NOMO-1 treated with DMSO at 0.1 percent for 48 hours (cell line): ENCODE measurements around the gene S100P.

Source experiments
- DNase-seq: peaks from one replicate; lab custom pipeline; 2025; ENCODE audit not compliant: unreplicated experiment; lab: John Stamatoyannopoulos, UW

The S100P gene

DNA sequence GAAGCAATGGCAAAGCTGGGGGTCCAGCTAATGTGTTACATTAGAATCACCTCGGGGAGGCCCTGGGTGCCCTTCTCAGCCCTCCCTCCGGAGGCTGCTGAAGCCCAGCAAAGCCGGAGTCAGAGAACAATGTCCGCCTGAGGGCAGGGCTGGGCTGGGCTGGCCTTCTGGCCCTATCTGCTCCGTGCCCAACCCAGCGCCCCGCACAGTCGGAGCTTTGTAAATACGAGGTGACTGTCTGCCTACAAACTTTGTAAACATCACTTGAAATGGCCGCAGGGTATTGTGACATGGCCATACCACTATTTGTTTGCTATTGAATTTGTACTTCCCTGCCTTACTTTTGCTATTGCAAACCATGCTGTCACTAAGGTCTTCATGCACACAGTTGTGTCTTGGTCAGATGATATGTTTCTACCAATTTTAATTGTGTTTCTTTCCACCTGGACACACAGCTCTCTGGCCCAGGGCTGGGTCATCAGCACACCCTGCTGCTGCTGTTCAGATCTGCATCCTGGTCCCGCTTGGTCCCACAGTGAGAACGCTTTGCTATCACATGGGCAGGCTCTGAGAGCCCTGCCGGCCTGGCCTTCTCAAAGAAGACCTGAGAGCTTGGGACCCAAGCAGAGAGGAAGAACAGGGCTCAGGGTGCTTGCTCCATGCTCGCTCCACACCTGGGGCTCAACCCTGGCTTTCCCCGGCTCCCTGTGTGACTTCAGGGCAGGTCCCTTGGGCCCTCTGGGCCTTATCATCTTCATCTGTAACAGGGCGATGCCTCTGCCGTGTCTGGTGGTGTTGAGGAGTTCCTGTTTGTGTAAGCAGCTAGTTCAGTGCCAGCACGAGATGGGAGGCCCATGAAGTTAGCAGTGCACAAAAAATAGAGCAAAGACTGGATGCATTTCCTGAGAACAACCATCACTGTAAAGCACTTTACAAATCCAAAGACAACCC lies 2.3 kb downstream of the S100P start:
- DNase-seq: peak; percentile 33

DNA sequence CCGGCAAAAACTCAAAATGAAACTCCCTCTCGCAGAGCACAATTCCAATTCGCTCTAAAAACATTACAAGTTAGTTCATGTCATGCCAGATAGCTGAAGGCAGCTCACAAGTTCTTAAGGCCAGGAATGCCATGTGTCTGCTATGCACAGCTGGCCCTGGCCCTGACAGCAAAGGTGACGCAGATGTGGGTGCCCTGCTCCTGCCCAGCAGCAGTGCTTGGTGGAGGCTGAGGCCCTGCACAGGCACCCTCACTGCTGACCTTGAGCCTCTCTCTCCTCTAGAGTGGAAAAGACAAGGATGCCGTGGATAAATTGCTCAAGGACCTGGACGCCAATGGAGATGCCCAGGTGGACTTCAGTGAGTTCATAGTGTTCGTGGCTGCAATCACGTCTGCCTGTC lies 2.9 kb downstream of the S100P start:
- no peak for DNase-seq

DNA sequence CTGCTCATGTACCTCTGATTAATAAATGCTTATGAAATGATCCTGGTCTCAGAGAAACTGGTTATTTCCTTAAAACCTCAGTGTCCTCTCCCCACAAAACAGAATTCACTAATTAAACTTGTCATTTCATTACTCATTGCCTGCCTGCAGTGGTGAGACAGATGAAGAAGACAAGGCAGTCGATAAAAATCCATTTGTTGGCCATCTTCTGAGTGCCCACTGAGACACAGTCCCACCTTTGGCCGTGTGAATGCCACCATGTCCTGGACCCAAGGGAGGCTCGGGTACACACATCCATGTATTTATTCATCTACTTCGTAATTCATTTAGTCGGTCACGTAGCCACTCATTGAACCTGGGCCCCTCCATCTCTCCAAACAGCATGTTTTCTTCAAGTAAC lies 3.5 kb downstream of the S100P start:
- DNase-seq: no peak

DNA sequence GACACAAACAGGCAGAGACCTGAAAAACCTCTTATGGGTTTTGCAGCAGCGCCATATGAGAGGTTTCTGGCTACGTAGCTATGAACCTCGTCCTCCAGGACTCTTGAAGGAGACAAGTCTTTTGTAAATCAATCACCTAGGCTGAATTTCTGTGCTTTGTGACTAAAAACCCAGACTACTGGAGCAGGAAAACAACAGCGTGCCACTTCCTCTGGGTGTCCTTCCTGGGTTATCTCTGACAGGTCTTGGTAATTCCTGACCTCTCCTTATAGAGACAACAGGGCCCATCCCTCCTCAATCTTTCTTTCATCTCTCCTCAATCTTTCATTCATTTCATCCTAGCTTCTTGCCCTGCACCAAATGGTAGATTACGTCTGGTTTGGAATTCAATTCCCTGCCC lies 5.7 kb downstream of the S100P start:
- DNase-seq: no peak

DNA sequence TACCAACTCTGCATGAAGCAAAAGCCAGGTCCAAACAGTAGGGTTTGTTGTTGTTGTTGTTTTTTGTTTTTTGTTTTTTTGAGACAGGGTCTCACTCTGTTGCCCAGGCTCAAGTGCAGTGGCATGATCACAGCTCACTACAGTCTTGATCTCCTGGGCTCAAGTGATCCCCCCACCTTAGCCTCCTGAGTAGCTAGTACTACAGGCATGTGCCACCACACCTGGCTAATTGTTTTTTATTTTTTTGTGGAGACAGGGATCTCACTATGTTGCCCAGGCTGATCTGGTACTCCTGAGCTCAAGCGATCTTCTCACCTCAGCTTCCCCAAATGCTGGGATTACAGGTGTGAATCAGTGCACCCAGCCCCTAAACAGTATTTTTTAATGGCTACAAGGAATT lies 6.2 kb downstream of the S100P start:
- DNase-seq: no peak

DNA sequence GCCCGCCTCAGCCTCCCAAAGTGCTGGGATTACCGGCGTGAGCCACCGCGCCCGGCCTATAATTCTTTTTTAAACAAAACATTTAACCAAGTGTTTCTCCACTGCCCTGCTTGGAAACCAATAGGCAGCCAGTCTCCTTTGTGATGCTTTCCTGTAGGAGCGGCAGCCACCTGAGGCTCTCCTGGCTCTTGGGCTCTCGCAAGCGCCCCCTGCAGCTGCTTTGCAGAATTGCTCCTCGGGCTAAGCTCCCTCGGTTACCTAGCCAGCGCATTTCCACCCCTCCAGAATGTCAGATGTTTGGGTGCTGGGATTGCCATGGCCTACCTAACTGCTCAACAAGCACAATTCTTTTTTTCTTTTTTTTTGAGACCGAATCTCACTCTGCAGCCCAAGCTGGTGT lies 7.7 kb downstream of the S100P start:
- no peak for DNase-seq

DNA sequence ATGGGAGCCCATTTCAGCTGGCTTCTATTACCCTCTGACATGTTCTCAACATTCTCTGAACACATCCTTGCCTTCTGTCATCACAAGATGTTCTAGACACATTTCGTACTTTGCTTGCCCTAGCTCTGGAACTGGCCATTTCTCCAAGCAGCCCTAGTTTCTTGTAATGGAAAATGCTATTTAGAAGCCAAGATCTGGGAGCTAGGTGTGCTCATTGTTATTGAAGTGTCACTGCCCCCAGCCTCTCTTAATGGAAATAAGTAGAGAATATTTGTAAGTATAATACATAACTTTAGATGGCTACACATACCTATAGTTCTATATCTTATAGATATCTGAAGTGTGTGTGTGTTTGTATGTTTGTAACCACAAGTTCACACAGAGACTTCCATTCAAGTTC lies 9.1 kb downstream of the S100P start:
- DNase-seq: no peak

DNA sequence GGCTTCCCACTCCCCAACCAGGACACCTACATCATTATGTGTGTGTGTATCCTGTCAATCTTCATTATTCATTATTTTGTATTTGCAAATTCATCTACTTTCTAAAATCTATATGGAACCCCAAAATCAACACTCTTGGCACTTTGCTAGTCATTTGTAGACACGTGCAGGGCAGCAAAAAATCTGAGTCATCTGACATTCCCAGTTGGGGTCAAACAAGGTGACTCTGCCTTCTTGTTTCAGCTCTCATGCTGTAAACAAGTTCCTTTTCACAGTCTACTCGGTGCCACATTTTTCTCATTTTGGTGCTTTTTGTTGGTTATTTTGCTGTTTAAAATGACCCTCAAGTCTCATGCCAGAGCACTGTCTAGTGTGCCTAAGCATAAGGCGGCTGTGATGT lies 10.1 kb downstream of the S100P start:
- DNase-seq: no peak

DNA sequence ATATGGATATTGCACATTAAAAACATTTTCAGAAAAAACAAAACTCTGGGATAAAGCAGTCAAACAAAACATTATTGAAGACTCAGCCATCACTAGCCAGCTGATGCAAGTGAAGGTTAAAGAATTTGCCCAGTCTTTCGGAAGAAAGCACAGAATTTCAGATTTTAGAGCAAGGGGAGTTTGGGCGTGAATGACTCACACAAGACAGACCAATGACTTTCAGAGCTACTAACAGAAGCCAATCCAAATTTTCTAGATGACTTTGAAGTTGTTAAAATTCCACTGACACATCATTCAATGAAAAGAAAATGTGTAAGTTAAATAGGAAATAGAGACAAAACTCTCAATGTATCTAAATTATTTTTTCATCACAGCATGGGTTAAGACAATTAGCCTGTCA lies 12.0 kb downstream of the S100P start:
- DNase-seq: no peak

DNA sequence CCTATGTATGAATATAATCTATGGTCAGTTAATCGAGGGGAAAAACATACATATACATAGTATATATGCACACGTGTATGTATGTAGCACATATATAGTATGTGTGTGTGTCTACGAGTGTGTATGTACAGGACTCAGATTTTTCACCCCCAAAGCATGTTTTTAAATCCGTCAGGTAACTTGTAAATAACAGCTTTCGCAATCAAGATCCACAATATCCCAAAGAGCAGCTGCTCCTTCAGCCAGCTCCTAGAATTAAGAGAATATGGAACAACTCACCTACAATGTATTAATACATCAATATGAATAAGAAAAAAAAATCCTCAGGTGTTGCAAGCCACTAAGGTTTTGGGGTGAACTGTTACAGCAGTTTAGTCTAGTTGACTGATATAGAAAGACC lies 12.5 kb downstream of the S100P start:
- DNase-seq: no peak

DNA sequence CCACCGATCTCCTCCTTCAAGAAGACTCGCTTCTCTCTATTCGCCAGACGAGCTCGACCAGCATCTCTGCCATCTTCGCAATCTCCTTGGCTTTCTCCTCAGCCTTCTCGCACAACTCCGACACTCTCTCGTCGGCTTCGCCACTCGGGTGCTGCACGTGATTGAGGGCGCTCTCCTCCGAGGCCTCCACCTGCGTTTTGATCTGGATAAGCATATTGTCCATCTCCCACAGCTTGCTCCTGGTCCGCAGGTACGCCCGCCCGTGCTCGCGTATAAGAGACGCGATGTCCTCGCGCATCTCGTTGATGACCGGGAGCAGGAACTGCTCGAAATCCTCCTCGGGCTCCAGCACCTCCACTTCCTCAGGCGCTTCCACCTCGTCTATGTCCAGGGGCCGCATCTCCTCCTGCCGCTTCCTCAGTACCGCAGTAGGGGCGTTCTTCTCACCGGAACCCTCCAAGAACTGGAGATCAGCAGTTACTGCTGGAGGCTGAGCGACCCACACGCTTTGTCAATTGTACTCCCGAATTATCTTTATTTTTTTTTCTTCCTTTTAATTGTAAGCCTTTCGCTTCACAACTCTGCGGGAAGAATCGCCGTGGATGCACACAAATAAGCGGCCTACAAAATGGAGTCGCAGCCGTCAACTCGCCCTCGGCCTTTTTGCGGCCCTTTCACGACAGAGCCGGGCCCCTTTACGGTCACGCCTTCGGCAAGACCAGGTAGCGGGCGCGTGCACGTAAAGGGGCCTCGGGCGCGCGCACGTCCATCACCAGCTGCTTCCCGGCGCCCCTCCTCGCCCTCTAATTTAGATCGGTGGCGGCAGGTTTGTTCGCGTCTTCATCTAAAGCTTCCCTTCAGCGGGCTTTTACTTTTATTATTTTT lies 15.8 kb downstream of the S100P start, which contains the start of gene MRFAP1L1:
Gene MRFAP1L1 (minus strand): TSS at position 636 of the 885 bp plus-strand sequence. CDS start 236 bp downstream, at position 400.
- DNase-seq: peak; percentile 98

DNA sequence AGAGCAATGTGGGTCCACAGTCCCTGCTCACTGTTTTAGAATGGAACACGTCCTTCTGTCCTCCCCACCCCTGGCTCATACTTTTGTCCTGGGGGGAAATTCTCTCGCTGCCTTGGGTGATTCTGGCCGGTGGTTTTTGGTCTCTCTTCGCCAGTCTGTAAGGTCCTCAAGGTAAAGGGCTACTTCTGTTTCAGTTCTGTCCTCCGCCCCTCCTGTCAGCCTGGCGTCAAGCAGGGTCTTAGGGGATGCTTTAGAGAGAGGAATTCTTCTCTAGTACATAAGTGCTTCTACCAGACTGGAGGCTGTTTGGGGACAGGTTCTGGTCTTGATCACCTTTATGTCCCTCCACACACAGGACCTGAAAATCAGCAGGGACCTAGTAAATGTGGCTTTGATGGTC lies 16.6 kb downstream of the S100P start:
- DNase-seq: no peak

DNA sequence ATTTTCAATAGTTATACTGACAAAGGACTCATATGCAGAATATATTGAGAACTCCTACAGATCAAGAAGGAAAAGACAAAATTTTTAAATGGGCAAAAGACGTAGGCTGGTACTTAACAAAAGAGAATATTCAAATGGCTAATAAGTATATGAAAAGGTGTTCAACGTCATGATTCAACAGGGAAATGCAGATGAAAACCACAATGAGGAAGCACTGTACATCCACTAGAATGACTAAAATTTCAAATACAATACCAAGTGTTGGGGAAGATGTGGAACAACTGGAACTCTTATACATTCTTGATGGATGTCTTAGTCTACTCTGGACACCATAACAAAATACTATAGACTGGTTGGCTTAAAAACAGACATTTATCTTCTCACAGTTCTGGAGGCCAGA lies 17.3 kb downstream of the S100P start:
- DNase-seq: peak; percentile 32

DNA sequence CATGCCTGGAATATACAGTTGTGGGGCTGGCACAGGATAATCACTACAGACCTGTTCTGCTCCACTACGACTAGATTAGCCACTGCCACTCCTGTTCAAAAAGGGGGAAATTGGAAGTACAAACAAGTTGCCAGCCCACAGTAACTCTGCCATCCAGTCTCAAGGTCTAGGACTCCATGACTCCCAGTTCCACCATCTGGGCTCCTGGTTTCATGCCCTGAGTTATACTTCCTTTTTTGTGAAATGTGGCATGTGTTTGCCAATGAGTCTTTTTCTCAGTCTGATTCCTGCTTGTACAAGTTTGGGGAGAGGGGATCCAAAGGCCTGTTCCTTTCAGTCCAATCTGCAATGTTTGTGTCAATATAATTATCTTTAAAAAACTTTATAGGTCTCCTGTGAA lies 21.3 kb downstream of the S100P start:
- no peak for DNase-seq

DNA sequence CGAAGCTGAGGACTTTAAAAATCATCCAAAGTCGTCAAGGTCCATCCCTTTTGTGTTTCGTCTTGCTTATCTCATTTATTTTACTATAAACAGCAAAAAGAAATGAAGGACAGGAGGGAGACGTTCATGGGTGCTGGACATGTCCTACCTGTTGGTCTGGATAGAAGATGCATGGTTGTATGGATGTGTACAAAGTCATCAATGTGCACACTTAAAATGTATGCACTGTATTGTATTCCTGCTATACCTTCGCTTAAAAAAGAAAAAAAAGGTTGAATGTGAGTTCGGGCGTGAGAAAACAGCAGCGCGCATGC lies 22.0 kb downstream of the S100P start:
- no peak for DNase-seq

DNA sequence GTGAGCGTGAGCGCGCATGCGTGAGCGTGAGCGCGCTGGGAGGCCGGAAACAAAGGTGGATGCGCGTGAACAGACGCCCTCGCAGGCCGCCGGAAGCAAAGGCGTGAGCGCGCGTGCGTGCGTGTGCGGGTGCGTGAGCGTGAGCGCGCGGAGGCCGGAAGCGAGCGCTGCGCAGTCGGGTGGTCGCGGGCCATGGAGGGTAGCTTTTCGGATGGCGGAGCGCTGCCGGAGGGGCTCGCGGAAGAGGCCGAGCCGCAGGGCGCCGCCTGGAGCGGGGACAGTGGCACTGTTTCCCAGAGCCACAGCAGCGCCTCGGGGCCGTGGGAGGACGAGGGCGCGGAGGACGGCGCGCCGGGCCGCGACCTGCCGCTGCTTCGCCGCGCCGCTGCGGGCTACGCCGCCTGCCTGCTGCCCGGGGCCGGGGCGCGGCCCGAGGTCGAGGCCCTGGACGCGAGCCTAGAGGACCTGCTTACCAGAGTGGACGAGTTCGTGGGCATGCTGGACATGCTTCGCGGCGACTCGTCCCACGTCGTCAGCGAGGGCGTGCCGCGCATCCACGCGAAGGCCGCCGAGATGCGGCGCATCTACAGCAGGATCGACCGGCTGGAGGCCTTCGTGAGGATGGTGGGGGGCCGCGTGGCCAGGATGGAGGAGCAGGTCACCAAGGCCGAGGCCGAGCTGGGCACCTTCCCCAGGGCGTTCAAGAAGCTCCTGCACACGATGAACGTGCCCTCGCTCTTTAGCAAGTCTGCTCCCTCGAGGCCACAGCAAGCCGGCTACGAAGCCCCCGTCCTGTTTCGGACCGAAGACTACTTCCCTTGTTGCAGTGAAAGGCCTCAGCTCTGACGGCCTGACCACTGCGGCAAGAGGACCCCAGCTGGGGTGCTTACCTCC lies 22.6 kb downstream of the S100P start, which contains the start of gene BLOC1S4:
Gene BLOC1S4 (plus strand): TSS at position 157 of the 894 bp plus-strand sequence. CDS start 36 bp downstream, at position 193.
- DNase-seq: peak; percentile 78

DNA sequence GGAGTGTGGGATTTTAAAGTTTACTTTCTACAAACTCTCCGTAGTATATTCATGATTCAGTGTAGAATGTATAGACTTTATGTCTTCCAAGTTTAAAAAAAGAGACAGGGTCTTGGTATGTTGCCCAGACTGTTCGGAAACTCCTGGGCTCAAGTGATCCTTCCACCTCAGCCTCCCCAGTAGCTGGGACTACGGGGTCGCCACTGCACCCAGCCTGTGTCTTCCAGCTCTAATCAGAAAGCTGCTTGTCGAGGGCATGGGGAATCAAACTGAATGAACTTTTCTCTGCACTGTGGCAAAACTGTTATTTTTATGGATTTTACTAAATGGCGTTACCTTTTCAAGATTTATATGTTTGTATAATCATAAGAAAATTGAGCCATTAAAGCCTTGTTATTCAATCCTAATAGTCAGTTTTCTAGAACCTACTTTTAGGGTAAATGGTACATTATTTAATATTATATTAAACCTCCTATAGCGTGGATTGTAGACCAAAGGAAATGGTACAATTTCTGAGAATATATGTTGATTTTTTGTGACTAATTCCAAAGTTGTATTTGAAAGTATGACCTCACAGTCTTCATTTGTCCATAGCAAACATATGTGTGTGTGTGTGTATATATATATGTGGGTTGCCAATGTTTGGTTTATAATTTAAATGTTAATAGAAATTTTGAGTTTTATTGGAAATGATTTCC lies 23.4 kb downstream of the S100P start:
- no peak for DNase-seq

DNA sequence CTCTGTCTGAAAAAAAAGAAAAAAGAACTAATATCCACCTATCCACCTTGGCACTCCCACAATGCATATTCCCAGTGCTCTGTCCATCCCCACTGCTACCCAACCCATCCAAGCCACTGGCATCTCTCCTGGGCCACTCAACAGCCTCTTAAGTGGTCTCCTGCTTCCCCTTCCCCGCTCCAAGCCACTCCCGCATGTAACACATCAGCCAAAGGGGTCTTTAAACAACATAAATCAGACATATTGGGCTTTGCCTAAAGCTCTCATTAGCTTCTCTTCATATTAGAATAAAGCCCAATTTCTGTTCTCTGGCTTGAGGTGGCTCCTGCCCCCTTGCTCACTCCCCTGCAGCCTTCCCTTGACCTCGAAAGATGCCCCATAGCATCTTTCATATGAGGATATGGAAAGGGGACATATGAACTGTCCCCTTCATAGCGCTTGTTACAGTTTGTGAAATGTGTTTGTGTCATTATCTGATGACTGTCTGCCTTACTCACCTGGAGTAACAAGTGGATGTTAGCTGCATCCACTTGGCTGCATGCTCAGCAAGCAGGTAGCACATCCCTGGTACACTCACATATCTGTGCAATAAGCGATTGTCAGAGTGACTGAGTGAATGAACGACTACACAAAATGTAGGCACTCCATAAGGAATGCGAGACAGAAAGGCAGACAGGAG lies 25.4 kb downstream of the S100P start:
- DNase-seq: no peak

DNA sequence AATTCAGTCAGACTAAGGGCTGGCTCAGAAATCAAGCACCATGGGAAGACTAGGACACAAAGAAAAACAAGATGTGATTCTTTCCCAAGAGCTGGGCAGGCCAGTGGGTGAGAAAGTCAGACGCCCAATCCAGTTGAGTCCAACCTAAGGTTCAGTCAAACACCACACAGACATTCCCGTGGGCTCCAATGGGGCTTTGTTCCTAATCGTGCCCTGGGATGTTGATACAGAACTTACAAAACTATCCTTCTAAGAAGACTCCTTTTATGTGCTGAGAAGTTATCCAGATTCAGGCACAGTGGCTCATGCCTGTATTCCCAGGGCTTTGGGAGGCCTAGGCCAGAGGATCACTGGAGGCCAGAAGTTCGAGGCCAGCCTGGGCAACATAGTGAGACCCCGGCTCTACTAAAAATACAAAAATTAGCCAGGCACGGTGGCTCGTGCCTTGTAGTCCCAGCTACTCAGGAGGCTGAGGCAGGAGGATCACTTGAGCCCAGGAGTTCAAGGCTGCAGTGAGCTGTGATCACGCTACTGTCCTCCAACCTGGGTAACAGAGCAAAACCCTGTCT lies 26.0 kb downstream of the S100P start:
- DNase-seq: no peak
